Fibroblast of upper back skin (primary cell): ENCODE results near the gene CDKN2B-AS1.
A peak's percentile ranks its signal among the peaks of the same experiment; 100 is the strongest.

Experiments used
- DNase-seq: peaks from one replicate; pipeline ENCODE4 v3.0.0-alpha.2; 2013

CDKN2B-AS1 gene

GRCh38 chr9:22159586-22159985, 165.0 kb downstream of the CDKN2B-AS1 start:
- DNase-seq: no peak

GRCh38 chr9:22160221-22160620, 165.6 kb downstream of the CDKN2B-AS1 start:
- DNase-seq: peak; percentile 88

- peak; percentile 59 for DNase-seq
Measured at GRCh38 chr9:22165144-22165543, 170.6 kb downstream of the CDKN2B-AS1 start.

- peak; percentile 74 for DNase-seq
Measured at GRCh38 chr9:22169243-22169642, 174.7 kb downstream of the CDKN2B-AS1 start.

- DNase-seq: peak; percentile 77
Measured at GRCh38 chr9:22169727-22170503, 175.3 kb downstream of the CDKN2B-AS1 start.
